ENCODE data around the gene TMEM40.
"Not testable (repeated sequence)": the region's sequence is repeated elsewhere in the genome, so short reads cannot be mapped to it uniquely, and the experiment has no call there.

The TMEM40 gene

DNA sequence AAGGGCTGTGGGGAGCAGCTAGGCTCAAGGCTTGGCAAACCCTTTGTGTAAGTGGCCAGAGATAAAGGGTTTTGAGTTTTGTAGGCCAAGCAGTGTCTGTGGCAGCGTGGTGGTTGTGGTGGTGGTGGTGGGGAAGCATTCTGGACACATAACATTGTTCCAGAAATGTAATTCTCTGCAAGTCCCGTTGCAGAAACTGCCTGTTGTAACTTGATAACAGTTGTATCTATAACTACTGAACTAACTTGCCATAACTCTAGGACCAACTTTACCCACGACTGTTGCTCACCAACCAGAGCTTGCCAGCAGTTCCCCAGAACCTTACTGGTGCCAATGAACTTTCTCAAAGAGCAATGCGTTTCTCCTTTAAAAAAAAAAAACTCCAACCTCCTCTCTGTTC is 18.1 kb upstream of the TMEM40 start:
- no peak overlapping the region for H3K4me2 ChIP-seq
- H3K9me3 ChIP-seq = no peaks in the 10 kb centered on the region
- H3K4me1 ChIP-seq = peaks cover 10% of the 10 kb centered on the region
- no peak overlapping the region for H3K27ac ChIP-seq
- H3K9ac ChIP-seq = no peak overlapping the region
- H3K27me3 ChIP-seq = no peaks in the 10 kb centered on the region
- H3K36me3 ChIP-seq = no peaks in the 10 kb centered on the region
- no peak overlapping the region for H3K4me3 ChIP-seq
- no peaks in the 10 kb centered on the region for H4K20me1 ChIP-seq
- TF ChIP-seq Cebpa-rat (IDR thresholded peaks at IDR 0.05) = no peak

DNA sequence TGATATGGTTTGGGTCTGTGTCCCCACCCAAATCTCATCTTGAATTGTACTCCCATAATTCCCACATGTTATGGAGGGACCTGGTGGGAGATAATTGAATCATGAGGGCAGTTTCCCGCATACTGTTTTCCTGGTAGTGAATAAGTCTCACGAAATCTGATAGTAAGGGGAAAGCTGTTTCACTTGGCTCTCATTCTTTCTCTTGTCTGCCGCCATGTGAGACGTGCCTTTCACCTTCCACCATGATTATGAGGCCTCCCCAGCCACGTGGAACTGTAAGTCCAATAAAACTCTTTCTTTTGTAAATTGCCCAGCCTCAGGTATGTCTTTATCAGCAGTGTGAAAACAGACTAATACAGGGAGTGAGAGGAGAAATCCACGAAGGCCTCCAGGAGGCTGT is 16.9 kb upstream of the TMEM40 start:
- H3K9me3 ChIP-seq = not testable (repeated sequence)

DNA sequence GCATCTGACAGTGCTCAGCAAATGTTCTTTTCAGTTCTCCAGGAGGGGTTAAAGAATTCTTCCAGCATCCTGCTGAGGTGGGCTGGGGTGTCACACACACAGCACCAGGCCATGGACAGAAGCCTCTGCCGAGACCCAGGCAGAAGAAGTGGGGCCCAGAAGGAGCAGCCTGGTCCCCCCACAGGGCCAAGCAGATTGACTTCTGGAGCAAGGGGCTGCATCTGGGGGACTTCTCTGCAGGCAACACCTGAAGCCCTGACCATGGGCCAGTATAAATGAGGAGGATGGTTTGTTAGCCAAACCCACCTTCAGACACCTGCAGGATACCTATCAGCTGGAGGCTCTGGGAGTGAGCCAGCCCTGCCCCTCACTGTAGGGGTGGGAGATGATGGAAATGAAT is 16.2 kb upstream of the TMEM40 start:
- no peaks in the 10 kb centered on the region for H3K9me3 ChIP-seq
- peak overlapping the region; percentile 42 for H3K4me2 ChIP-seq
- no peak overlapping the region for H3K9ac ChIP-seq
- no peak overlapping the region for H3K4me3 ChIP-seq
- H3K27me3 ChIP-seq = no peaks in the 10 kb centered on the region
- H3K36me3 ChIP-seq = no peaks in the 10 kb centered on the region
- peaks cover 10% of the 10 kb centered on the region for H3K4me1 ChIP-seq
- H4K20me1 ChIP-seq = no peaks in the 10 kb centered on the region
- no peak overlapping the region for H3K27ac ChIP-seq
- TF ChIP-seq Cebpa-rat (IDR thresholded peaks at IDR 0.05) = no peak

More for the DNA sequence above, 16.9 kb upstream of the TMEM40 start:
- not testable (repeated sequence) for H3K9ac ChIP-seq, H3K27ac ChIP-seq, H3K27me3 ChIP-seq, H3K4me2 ChIP-seq, H3K36me3 ChIP-seq, H3K4me3 ChIP-seq, H4K20me1 ChIP-seq
- H3K4me1 ChIP-seq = peaks cover 10% of the 10 kb centered on the region

DNA sequence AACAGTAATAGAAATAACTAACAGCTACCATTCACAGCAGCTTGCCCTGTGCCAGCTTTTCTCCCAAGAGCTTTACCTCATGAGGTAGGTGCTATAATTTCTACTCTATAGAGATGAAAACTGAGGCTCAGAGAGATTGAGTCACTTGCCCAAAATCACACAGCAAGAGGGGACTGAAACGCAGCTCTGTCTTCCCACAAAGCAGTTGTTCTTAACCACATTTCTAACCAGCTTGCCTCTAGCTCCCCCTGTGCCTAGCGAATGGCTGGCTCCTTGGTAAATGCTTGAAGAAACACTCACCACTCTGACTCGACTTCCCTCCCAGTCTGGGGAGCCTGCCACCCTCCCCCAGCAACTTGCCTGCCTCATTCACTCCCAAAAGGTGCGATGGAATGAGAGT is 15.6 kb upstream of the TMEM40 start:
- Histone ChIP-seq H4K20me1 (no peaks in the 10 kb centered on the region), H3K4me2 (peak overlapping the region; percentile 42), H3K4me3 (no peak overlapping the region), H3K9ac (no peak overlapping the region), H3K27ac (no peak overlapping the region), H3K4me1 (peaks cover 10% of the 10 kb centered on the region), H3K27me3 (no peaks in the 10 kb centered on the region), H3K9me3 (no peaks in the 10 kb centered on the region), H3K36me3 (no peaks in the 10 kb centered on the region)
- TF ChIP-seq Cebpa-rat (IDR thresholded peaks at IDR 0.05) = no peak

DNA sequence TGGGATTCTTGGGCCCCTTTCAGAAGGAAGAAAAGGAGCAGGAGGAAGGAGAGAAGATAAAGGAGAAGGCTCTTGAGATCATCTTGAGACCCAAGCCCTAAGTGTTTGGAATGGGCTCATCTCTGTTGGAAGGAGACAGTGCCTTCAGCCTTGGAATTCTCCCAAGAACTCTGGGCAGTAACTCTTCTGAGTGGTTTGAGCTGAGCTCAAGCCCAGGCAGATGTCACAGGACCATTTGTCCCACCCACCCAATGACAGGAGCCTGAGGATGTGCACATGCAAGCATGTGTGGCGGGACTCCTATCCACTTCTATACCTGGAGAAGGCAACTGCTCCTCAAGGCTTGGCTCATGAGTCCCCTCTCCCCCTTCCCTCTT is 14.6 kb upstream of the TMEM40 start:
- Histone ChIP-seq H3K27me3 (no peaks in the 10 kb centered on the region), H4K20me1 (no peaks in the 10 kb centered on the region), H3K4me1 (peaks cover 10% of the 10 kb centered on the region), H3K4me3 (no peak overlapping the region), H3K9me3 (no peaks in the 10 kb centered on the region), H3K9ac (no peak overlapping the region), H3K36me3 (no peaks in the 10 kb centered on the region), H3K4me2 (no peak overlapping the region), H3K27ac (no peak overlapping the region)
- no peak for TF ChIP-seq Cebpa-rat (IDR thresholded peaks at IDR 0.05)

DNA sequence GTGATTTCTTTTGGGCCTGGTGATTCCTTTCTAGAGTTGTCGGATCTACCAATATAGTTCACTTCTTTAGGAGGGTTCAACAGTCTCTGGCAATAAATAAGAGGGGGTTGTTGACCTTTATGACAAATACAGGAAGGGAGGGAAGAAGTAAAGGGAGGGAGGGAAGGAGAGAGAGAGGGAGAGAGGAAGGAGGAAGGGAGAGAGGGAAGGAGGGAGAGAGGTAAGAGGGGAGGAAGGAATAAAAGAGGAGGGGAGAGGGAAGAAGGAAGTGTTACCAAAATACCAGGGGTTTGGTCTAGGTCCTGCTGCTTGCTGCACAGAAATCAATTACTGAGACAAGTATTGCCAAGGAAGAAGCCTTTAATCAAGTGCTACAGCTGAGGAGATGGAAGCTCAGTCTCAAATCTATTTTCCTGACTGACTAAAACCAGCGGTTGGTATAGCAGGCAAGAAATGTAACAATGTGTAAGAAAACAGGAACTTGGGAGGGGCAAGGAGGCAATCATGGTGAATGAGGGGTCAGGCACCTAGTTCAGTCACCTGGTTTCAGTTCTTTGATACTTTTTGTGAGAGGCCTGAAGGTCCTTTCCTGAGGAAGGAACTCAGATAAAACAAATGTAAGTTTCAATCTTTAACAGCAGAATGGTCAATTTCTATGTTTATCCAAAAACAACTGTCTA is 14.1 kb upstream of the TMEM40 start:
- Histone ChIP-seq H3K9me3 (no peaks in the 10 kb centered on the region), H3K4me2 (no peak overlapping the region), H3K9ac (no peak overlapping the region), H3K4me1 (peaks cover 10% of the 10 kb centered on the region), H3K27me3 (no peaks in the 10 kb centered on the region), H4K20me1 (no peaks in the 10 kb centered on the region), H3K4me3 (no peak overlapping the region), H3K27ac (no peak overlapping the region), H3K36me3 (no peaks in the 10 kb centered on the region)
- no peak for TF ChIP-seq Cebpa-rat (IDR thresholded peaks at IDR 0.05)

DNA sequence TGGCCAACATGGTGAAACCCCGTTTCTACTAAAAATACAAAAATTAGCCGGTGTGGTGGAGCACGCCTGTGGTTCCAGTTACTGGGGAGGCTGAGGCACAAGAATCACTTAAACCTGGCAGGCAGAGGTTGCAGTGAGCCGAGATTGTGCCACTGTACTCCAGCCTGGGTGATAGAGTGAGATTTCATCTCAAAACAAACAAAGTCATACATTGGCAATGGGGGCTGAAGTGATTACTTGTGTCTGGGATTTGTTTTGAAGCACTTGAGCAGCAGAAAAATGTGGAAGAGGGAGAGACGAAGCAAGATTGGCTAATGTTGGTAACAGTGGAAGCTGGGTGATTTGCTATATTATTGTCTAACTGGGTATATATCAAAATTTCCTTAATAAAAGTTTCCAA is 13.4 kb upstream of the TMEM40 start:
- TF ChIP-seq Cebpa-rat (IDR thresholded peaks at IDR 0.05) = no peak
- no peaks in the 10 kb centered on the region for H3K36me3 ChIP-seq
- no peak overlapping the region for H3K4me3 ChIP-seq
- H3K27ac ChIP-seq = no peak overlapping the region
- no peaks in the 10 kb centered on the region for H3K27me3 ChIP-seq
- no peaks in the 10 kb centered on the region for H4K20me1 ChIP-seq
- H3K4me1 ChIP-seq = peaks cover 10% of the 10 kb centered on the region
- no peak overlapping the region for H3K9ac ChIP-seq
- no peaks in the 10 kb centered on the region for H3K9me3 ChIP-seq
- no peak overlapping the region for H3K4me2 ChIP-seq

DNA sequence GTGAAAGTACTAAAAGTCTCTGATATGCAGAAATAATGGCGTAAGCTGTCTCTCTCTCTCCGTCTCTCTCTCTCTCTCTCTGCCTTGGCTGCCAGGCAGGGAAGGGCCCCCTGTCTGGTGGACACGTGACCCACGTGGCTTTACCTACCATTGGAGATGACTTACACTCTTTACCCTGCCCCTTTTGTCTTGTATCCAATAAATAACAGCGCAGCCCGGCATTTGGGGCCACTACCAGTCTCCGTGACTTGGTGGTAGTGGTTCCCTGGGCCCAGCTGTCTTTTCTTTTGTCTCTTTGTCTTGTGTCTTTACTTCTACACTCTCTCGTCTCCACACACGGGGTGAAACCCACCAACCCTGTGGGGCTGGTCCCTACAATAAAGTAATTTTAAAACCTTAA is 12.2 kb upstream of the TMEM40 start:
- Histone ChIP-seq H3K36me3 (no peaks in the 10 kb centered on the region), H3K27me3 (no peaks in the 10 kb centered on the region), H3K9me3 (no peaks in the 10 kb centered on the region), H3K27ac (no peak overlapping the region), H3K4me3 (no peak overlapping the region), H3K4me2 (no peak overlapping the region), H4K20me1 (no peaks in the 10 kb centered on the region), H3K9ac (no peak overlapping the region), H3K4me1 (peaks cover 10% of the 10 kb centered on the region)
- no peak for TF ChIP-seq Cebpa-rat (IDR thresholded peaks at IDR 0.05)

DNA sequence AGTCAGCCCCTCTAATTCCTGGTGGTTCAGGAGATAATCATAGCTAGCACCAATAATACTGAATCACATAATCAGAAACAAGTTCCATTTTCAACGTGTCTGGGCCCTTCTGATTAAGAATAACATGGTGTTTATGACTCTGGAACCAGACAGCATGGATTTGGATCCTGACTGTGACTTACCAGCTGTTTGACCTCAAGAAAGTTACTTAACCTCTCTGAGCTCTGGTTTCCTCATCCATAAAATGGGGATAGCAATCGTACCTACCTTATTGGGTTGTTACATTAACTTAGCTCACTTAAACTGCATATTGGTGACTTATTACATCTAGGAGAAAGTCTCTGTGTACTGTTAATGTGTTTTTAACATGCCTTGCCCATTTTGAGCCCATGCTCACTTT is 10.7 kb upstream of the TMEM40 start:
- no peak overlapping the region for H3K27ac ChIP-seq
- TF ChIP-seq Cebpa-rat (IDR thresholded peaks at IDR 0.05) = no peak

DNA sequence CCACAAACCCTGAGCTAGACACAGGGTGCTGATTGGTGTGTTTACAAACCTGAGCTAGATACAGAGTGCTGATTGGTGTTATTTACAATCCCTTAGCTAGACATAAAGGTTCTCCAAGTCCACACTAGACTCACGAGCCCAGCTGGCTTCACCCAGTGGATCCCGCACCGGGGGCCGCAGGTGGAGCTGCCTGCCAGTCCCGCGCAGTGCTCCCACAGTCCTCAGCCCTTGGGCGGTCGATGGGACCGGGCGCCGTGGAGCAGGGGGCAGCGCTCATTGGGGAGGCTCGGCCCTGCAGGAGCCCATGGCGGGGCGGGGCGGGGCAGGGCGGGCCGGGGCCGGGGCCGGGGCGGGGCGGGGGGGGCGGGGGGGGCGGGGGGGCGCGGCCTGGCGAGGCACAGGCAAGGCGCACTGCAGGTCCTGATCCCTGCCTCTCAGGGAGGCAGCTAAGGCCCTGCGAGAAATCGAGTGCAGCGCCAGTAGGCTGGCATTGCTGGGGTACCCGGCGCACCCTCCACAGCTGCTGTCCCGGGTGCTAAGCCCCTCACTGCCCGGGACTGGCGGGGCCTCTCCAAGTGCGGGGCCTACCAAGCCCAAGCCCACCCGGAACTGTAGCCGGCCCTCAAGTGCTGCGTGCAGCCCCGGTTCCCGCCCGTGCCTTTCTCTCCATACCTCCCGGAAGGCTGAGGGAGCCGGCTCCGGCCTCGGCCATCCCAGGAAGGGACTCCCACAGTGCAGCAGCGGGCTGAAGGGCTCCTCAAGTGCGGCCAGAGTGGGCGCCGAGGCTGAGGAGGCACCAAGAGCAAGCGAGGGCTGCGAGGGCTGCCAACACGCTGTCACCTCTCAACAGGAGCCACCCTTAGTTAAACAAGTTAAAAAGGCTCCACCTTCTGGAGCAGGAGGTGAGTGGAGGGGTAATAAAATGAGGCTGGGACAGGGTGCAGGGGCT is 9.8 kb upstream of the TMEM40 start:
- H3K4me2 ChIP-seq = no peak overlapping the region
- H3K27ac ChIP-seq = no peak overlapping the region
- H3K27me3 ChIP-seq = no peaks in the 10 kb centered on the region
- no peaks in the 10 kb centered on the region; the same call in 1 of the 2 replicates for H3K4me1 ChIP-seq
- no peaks in the 10 kb centered on the region for H4K20me1 ChIP-seq
- no peaks in the 10 kb centered on the region for H3K9me3 ChIP-seq
- H3K36me3 ChIP-seq = no peaks in the 10 kb centered on the region
- no peak for TF ChIP-seq Cebpa-rat (IDR thresholded peaks at IDR 0.05)
- no peak overlapping the region for H3K9ac ChIP-seq
- H3K4me3 ChIP-seq = no peak overlapping the region

More for the DNA sequence above, 10.7 kb upstream of the TMEM40 start:
- no peak overlapping the region for H3K4me2 ChIP-seq
- H3K9ac ChIP-seq = no peak overlapping the region
- peaks cover 3% of the 10 kb centered on the region for H3K4me1 ChIP-seq
- H3K9me3 ChIP-seq = no peaks in the 10 kb centered on the region
- H4K20me1 ChIP-seq = no peaks in the 10 kb centered on the region
- H3K36me3 ChIP-seq = no peaks in the 10 kb centered on the region
- no peak overlapping the region for H3K4me3 ChIP-seq
- no peaks in the 10 kb centered on the region for H3K27me3 ChIP-seq
